Omental fat pad (tissue), 4 donors: ENCODE results near the gene SLC19A1. TPM values are rescaled to one million over a fixed set of nuclear protein-coding genes. Genes with fewer than 3 reads are reported as not detected.
"Not testable (repeated sequence)": the region's sequence is repeated elsewhere in the genome, so short reads cannot be mapped to it uniquely, and the experiment has no call there.

ENCODE experiments used
- ATAC-seq: fragments of 150-250 bp; one replicate; pipeline ENCODE4 v1.9.1; 2016; ENCODE audit warnings: mild to moderate bottlenecking, moderate library complexity; ENCODE audit not compliant: low FRiP score
- DNase-seq: peaks from one replicate; pipeline ENCODE4 v3.0.0-alpha.2; 2019; ENCODE audit warnings: low spot score
- CTCF ChIP-seq, 3 donors: fragments of 450-650 bp; IDR thresholded peaks; one replicate each; pipeline ENCODE4 v1.5.1; 2016 to 2017; ENCODE audit warnings: antibody characterized with exemption in 3 of 3, mild to moderate bottlenecking in 3 of 3, moderate library complexity in 2 of 3
- total RNA-seq, 4 donors: library from RNA; depleted of rRNA; stranded (reverse); fragments of >200 nt; gene quantifications; one replicate each; pipeline ENCODE4 v1.1.0, GENCODE V29; 2016

SLC19A1 gene
- total RNA-seq, 4 donors from 2014 or later, result 5.8 to 18.6 (median 14.6) TPM

GRCh38 chr21:45562965-45563364, 20.7 kb upstream of the SLC19A1 start:
- no peak for TF ChIP-seq CTCF (IDR thresholded peaks at IDR 0.05)
- no peak for ATAC-seq
- DNase-seq, result no peak

- no peak for TF ChIP-seq CTCF (IDR thresholded peaks at IDR 0.05)
- no peak for DNase-seq
- no peak for ATAC-seq
Measured at GRCh38 chr21:45562402-45562801, 20.2 kb upstream of the SLC19A1 start.

GRCh38 chr21:45561241-45561640, 19.0 kb upstream of the SLC19A1 start:
- ATAC-seq, DNase-seq: not testable (repeated sequence)

GRCh38 chr21:45560106-45561021, 18.1 kb upstream of the SLC19A1 start:
- DNase-seq (no peak), ATAC-seq (no peak)
- no peak for TF ChIP-seq CTCF (IDR thresholded peaks at IDR 0.05)

- no peak for ATAC-seq
- TF ChIP-seq CTCF (IDR thresholded peaks at IDR 0.05), result no peak
- DNase-seq, result no peak
Measured at GRCh38 chr21:45559216-45560105, 17.2 kb upstream of the SLC19A1 start.

- TF ChIP-seq CTCF (IDR thresholded peaks at IDR 0.05), result no peak
- ATAC-seq, result no peak
- DNase-seq, result no peak
Measured at GRCh38 chr21:45558044-45558721, 15.9 kb upstream of the SLC19A1 start.

- no peak for TF ChIP-seq CTCF (IDR thresholded peaks at IDR 0.05)
- no peak for DNase-seq
- no peak for ATAC-seq
Measured at GRCh38 chr21:45557616-45558043, 15.4 kb upstream of the SLC19A1 start.
